HL-60/S4 treated with retinoic acid at 250 ng/mL for 4 days and 3 days (cell line): ENCODE results near the gene FKBP14.

Experiments used
- in situ Hi-C: fragments of 300-500 bp; cut with MboI; formaldehyde crosslinking; loops from 2 replicates; pipeline ENCODE4 v1.7.0; 2022; ENCODE audit warnings: low sequenced_read_pairs

FKBP14 gene

GRCh38 chr7:29993140-29993539 is 33.4 kb downstream of the FKBP14 start:
- in situ Hi-C loops: no loop called here

- in situ Hi-C loops: no loop called here
Observed at GRCh38 chr7:29991937-29992336, 34.6 kb downstream of the FKBP14 start.

- in situ Hi-C loops: no loop called here
Observed at GRCh38 chr7:29990931-29991330, 35.6 kb downstream of the FKBP14 start.

GRCh38 chr7:29989257-29989995 is 37.1 kb downstream of the FKBP14 start, which contains the start of gene SCRN1:
TSS of gene SCRN1 (minus strand) at chr7:29989801. CDS start at chr7:29969067, 20,734 bp downstream.
- in situ Hi-C loops: no loop called here

DNA sequence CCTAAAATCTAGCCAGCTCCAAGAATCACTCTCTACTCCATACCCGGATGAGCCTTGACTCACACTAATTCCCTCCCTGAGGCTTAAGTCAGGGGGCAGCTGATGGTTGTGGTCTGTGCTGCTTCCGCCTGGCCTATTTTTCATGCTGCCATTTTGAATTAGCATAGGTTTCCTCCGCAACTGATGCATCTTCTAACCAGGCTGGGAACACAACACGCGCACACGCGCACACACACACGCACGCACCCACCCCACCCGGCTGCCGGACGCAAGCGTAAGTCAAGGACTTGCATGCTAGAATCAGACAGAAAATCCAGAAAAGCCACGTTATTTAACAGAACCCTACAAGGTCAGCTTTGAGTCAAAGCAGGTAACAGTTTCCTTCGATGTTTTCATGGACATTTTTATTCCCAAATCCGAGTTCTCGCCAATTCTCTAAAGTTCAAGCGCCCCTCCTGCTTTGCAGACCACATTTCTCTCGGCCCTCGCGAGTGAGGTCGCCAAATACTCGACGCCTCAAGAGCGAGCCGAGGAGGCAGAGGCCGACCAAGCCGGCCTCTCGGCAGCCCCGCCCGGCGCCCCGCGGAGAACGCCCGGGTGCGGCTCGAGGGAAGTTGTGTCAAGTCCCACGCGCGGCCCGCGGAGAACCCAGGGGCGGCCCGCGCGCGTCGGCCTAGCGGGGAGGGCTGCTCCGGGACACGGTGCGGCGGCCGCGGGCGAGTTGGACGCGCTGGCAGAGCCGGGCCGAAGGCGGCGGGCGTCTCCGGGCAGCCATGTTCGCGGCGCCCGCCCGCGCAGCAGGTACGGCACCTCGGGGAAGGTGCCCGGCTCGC is 37.9 kb downstream of the FKBP14 start:
- in situ Hi-C loops: no loop called here

GRCh38 chr7:29987811-29988317 is 38.6 kb downstream of the FKBP14 start:
- in situ Hi-C loops: no loop called here

DNA sequence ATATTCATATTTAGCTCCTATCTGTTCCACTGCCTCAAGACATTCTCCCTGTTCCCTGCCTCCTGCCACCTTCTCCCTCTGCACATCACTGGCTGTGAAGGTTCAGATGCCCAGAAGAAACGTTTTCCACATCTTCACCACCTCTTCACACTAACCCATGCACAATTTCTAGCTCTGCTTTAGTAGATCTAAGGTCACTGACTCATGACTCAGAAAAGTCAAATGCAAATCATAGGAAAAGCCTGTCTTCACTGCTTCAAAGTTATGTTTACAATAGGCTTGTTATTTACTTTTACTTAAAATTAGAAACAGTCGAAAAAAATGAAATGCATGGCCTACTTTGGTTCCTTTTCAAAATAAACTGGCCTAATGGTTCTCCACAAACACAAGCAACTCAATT is 39.4 kb downstream of the FKBP14 start:
- in situ Hi-C loops: no loop called here

DNA sequence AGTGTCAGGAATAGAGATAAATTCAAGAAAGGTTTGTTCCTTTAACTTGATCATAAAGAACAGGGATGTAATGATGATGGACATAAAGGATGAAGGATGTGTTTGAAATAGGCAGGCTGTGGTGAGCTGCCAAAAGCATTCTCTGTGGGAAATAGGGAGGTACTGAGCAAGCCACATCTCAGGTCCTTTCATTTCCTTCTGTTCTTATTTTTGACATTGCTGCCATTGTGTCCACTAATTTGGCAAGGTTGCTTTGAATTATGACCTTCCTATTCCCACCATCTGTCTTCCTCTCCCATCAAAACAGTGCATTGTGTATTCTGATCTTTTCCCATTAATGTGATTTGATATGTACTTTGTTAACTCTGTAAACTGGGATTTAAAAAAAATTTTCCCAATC is 46.4 kb downstream of the FKBP14 start:
- in situ Hi-C loops: no loop called here

DNA sequence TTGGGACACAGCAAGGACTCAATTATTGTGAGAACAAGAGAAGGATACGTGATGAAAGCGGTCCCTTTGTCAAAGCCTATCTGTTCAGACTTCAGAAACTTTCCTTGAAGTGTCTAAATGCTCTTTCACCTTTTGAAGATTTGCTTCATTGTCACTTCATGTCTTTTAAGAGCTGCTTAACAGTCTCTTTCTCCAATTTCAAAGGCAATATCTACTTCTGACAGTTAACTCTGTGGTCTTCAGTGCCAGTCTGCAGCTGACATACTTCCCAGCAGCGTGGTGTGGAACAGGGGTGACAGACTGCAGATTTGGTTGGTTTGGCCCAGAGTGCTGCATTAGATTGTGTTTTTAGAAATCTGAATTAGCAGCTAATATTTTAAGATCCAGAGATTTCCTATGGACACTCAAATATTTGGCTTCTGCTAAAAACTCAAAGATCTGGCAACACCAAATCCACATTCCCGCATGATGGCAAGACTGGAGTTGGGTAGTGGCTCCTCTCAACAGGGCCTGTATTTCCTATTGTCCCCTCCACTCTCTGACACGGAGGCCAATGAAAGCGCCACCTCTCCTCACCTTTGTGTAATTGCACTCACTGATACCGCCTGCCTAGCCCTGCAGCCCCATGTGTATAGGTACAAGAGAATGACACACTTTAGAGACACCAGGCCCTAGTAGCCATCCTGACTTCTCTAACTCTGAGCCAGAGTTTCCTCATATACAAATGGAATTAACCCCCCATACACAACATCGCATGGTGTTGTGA is 48.4 kb downstream of the FKBP14 start:
- in situ Hi-C loops: no loop called here

GRCh38 chr7:29976673-29977415 is 49.7 kb downstream of the FKBP14 start:
- in situ Hi-C loops: no loop called here

- in situ Hi-C loops: no loop called here
Observed at GRCh38 chr7:29976266-29976665, 50.2 kb downstream of the FKBP14 start.

- in situ Hi-C loops: no loop called here
Observed at GRCh38 chr7:29975561-29975960, 50.9 kb downstream of the FKBP14 start.

GRCh38 chr7:29974286-29974685 is 52.2 kb downstream of the FKBP14 start:
- in situ Hi-C loops: no loop called here

DNA sequence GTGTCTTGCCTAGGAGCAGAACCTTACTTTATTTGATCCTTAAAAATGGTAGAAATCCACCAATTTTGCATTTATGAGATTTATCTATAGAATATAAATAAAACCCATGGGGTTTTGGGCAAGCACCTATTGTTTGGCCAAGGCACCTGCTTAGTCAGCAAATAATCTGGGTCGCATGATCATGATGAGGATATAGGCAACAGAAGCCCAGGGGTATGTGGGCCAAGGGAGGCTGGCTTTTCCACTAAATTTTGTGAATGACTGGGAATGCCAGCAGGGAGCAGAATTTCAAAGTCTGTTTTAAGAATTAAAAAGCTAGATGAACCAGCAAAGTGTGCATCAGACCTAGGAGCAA is 54.2 kb downstream of the FKBP14 start:
- in situ Hi-C loops: no loop called here

DNA sequence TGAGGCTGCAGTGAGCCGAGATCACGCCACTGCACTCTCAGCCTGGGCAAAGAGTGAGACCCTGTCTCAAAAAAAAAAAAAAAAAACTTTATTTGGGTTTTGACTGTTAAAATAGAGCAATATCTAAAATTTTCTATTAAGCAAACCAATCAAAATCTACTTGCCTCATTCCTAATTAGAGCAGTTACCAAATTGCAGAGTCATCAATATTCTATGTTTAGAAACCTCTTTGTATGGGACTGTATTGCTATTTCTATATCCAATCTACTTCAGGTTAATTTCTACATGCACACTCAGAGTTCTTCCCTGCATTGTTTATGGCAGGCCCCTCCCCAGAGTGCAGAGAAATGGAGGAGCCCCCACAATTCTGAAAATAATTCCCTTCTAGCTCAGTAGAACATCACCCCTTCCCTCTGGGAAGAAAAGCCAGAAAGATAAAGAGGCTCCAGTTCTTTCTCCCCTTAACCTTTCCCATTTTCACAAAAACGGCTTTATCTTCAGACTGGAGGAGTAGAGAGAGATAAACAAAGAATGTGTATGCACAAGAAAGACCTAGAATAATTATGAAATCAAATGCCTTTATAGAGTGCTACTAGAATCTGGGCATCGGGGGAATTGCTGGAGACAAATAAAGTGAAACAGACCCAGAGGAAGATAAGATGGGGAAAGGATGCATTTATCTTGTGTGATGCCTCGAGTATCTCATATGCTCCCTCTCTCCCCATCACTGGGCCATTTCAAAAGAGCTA is 54.8 kb downstream of the FKBP14 start:
- in situ Hi-C loops: no loop called here

GRCh38 chr7:29970158-29970557 is 56.3 kb downstream of the FKBP14 start:
- in situ Hi-C loops: no loop called here

DNA sequence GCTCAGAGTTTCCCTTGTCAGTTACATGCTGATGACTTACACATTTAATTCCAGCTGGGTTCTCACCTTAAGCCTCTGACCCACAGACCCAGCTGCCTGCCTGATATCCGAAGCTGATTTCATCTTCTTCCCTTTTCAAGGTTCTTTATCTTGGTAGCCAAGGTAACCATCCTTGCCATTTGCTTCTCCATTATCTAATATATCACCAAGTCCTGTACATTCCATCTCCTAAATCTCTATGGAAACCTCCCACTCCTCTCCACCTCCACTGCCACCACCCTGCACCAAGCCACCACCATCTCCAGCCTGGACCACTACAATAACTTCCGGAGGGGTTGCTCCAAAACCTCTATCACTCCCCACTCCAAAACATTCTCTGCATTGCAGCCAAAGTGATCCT is 56.8 kb downstream of the FKBP14 start:
- in situ Hi-C loops: no loop called here

DNA sequence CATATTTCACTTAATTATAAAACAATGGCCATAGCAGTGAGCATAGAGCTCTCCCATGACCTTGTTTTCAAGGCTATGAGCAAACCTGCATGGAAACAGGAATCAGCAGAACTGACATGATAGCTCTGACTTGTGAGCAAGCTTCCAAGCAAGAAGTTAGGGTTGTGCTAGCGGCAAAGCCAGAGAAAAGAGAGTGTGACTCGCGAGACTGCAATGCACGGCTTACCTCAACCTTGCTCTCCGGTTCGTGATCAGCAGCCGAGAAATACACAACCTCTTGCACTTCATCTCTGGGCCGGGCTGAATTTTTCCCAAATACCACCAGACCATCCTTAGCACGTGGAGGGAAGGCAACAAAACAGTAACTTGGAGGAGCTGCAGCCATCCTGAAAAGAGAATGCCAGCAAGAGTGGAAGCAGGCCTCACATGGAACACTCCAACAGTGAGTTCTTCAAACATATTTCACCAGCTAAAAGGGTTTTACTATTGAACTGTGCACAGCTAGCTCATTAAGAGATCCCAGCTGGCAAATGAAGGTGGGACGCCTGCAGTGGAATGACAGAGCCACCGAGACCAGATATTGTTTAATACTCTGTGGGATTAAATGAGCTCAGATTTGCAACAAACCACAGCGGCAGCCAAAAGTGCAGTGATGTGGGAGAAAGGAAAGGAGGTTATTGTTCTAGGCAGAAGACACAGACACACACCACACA is 57.7 kb downstream of the FKBP14 start:
- in situ Hi-C loops: no loop called here

DNA sequence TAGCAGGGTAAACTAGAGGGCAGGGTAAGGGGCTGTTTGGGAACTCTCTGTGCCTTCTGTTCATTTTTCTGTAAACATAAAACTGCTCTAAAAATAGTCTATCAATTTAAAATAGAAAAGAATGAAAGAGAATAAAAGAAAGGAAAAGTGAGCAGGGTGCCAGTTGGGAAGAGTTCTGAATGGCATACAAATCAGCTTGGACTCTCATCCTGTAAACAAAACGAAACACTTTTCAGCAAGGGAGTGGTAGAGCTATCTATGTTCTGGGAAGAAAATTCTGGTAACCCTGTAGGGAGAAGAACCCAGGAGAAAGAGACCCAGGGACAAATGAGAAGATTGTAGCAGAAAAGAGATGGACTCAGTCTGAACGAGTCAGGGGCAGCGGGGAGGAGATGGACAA is 61.5 kb downstream of the FKBP14 start:
- in situ Hi-C loops: no loop called here
